Fibroblast of skin of left quadriceps (primary cell): Measurements from ENCODE around the gene EVI5.

Experiments
- DNase-seq, 2 experiments: peaks; one replicate each; pipeline ENCODE4 v3.0.0-alpha.2; 2013; ENCODE audit warnings: low read depth in 2 of 2

EVI5 gene

DNA sequence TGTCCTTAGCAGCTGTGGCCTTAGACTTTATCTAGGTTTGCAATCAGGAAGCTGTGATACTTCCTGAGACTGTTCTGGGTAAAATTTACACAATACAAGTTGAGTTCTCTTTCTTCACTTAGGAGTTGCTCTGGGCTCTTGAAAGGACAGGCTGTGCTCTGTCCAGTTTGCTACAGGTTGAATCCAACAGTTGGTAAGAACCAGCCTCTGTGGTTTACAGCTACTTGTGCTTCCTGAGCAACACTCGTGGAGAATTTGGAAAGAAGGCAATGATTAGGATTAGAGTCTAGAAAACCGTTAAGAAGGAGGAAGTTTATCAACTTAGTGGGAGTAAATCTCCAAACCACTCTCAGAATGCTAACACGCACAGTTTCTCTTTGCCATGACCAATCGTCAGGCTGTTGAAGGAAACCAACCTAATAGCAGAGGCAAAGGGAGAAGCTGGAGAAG lies 325.0 kb downstream of the EVI5 start:
- no peak for DNase-seq
